K562 (cell line): ENCODE measurements around the gene INO80E. TPM values are rescaled to one million over a fixed set of nuclear protein-coding genes. Genes with fewer than 3 reads are reported as not detected.

Experiments used
- CC2D1A ChIP-seq: fragments of 450-650 bp; IDR thresholded peaks from 2 replicates; pipeline ENCODE4 v1.6.1; 2017; ENCODE audit warnings: mild to moderate bottlenecking
- CEBPG ChIP-seq, 3 experiments: fragments of 200-800 bp in 1 of 3; sonication (Bioruptor generic) in 1 of 3; sonication (generic) in 1 of 3; formaldehyde crosslinking in 1 of 3; IDR thresholded peaks in 2 of 3; conservative IDR thresholded peaks in 1 of 3; 2 replicates each; pipeline versions ENCODE4 v1.6.1 to v1.8.0; 2016 to 2022; ENCODE audit warnings: missing compliant biosample characterization in 2 of 3, missing genetic modification characterization in 2 of 3, mild to moderate bottlenecking in 1 of 3, missing genetic modification reagents in 1 of 3
- CHCHD3 ChIP-seq: fragments of 250-450 bp; sonication (Bioruptor Pico); IDR thresholded peaks from 2 replicates; pipeline ENCODE4 v2.1.2; 2022; ENCODE audit warnings: mild to moderate bottlenecking
- DIDO1 ChIP-seq: fragments of 450-650 bp; IDR thresholded peaks from 2 replicates; pipeline ENCODE4 v1.6.1; 2016; ENCODE audit warnings: low read depth, missing biosample characterization, missing genetic modification characterization
- FUS ChIP-seq: fragments of 200-400 bp; formaldehyde crosslinking; optimal IDR thresholded peaks from 2 replicates; pipeline ENCODE3; 2017; ENCODE audit warnings: low read depth, low read length
- GATAD2B ChIP-seq: fragments of 450-650 bp; IDR thresholded peaks from 2 replicates; pipeline ENCODE4 v1.6.1; 2017; ENCODE audit warnings: mild to moderate bottlenecking, borderline replicate concordance
- L3MBTL2 ChIP-seq: fragments of 450-650 bp; IDR thresholded peaks from 2 replicates; pipeline ENCODE4 v1.6.1; 2016; ENCODE audit warnings: mild to moderate bottlenecking, moderate library complexity
- LCOR ChIP-seq: sonication (generic); formaldehyde crosslinking; IDR thresholded peaks from 2 replicates; pipeline ENCODE4 v1.8.0; 2022; ENCODE audit warnings: mild to moderate bottlenecking, missing genetic modification reagents
- LEF1 ChIP-seq: fragments of 450-650 bp; IDR thresholded peaks from 2 replicates; pipeline ENCODE4 v1.6.1; 2016; ENCODE audit warnings: mild to moderate bottlenecking
- MCM5 ChIP-seq: fragments of 450-650 bp; IDR thresholded peaks from 2 replicates; pipeline ENCODE4 v1.6.1; 2016; ENCODE audit warnings: low read depth
- RB1 ChIP-seq: fragments of 450-650 bp; IDR thresholded peaks from 2 replicates; pipeline ENCODE4 v1.6.1; 2017; ENCODE audit warnings: low read depth, mild to moderate bottlenecking
- RBM22 ChIP-seq: fragments of 200-400 bp; formaldehyde crosslinking; IDR thresholded peaks from 2 replicates; pipeline ENCODE4 v1.6.1; 2018; ENCODE audit warnings: low read length, low read depth; ENCODE audit not compliant: poor library complexity, severe bottlenecking
- ZNF133 ChIP-seq: fragments of 250-450 bp; sonication (Bioruptor Pico); IDR thresholded peaks from 2 replicates; pipeline ENCODE4 v1.4.0; 2020; ENCODE audit warnings: mild to moderate bottlenecking
- ZNF699 ChIP-seq: fragments of 250-450 bp; sonication (Bioruptor Pico); IDR thresholded peaks from 2 replicates; pipeline ENCODE4 v1.8.0; 2021; ENCODE audit warnings: mild to moderate bottlenecking, moderate library complexity; ENCODE audit not compliant: insufficient replicate concordance
- polyA plus RNA-seq, 8 experiments: library from polyadenylated mRNA; depleted of rRNA in 4 of 8; stranded (reverse) in 5 of 8; unstranded in 3 of 8; fragments of >200 nt; fragmentation: Nextera tagmentation in 2 of 8; fragmentation: Illumina TruSeq in 1 of 8; extraction: Ambion mirVana in 2 of 8; extraction: Trizol in 1 of 8; gene quantifications; 2 replicates each; pipeline versions ENCODE4 v1.2.1 to v1.2.3, GENCODE V29; 2011 to 2014; ENCODE audit warnings: inconsistent platforms in 1 of 8, missing spikeins in 1 of 8
- total RNA-seq, 7 experiments: library from RNA; depleted of rRNA in 6 of 7; stranded (reverse); fragments of >200 nt in 6 of 7; fragmentation: Illumina TruSeq in 2 of 7; extraction: Trizol in 2 of 7; gene quantifications; 2 replicates each; pipeline versions ENCODE4 v1.2.1 to v1.2.3, GENCODE V29; 2011 to 2021; ENCODE audit warnings: low replicate concordance in 1 of 7
- TF ChIP-seq, protein P1 (sequence below): fragments of 450-650 bp; IDR thresholded peaks from 2 replicates; pipeline ENCODE4 v1.7.1; 2018; ENCODE audit warnings: mild to moderate bottlenecking, low read depth; ENCODE audit not compliant: partially characterized antibody
- TF ChIP-seq, protein P2 (sequence below): fragments of 450-650 bp; IDR thresholded peaks from 2 replicates; pipeline ENCODE4 v1.6.1; 2017; ENCODE audit warnings: antibody characterized with exemption
- TF ChIP-seq, protein P3 (sequence below): fragments of 150-350 bp; IDR thresholded peaks from 2 replicates; pipeline ENCODE4 v1.6.1; 2014; ENCODE audit warnings: low read depth, mild to moderate bottlenecking, low read length, borderline replicate concordance
- TF ChIP-seq, protein P4 (sequence below): fragments of 200-400 bp; formaldehyde crosslinking; IDR thresholded peaks from 2 replicates; pipeline ENCODE4 v1.6.1; 2017; ENCODE audit warnings: mild to moderate bottlenecking, low read depth, low read length, moderate library complexity

Gene INO80E
- total and polyA plus RNA-seq, 9 of the 15 experiments (the other 6 are each of a cell fraction or from before 2014, with no cell fraction given): 0.31 to 102 (median 49.3) TPM

DNA sequence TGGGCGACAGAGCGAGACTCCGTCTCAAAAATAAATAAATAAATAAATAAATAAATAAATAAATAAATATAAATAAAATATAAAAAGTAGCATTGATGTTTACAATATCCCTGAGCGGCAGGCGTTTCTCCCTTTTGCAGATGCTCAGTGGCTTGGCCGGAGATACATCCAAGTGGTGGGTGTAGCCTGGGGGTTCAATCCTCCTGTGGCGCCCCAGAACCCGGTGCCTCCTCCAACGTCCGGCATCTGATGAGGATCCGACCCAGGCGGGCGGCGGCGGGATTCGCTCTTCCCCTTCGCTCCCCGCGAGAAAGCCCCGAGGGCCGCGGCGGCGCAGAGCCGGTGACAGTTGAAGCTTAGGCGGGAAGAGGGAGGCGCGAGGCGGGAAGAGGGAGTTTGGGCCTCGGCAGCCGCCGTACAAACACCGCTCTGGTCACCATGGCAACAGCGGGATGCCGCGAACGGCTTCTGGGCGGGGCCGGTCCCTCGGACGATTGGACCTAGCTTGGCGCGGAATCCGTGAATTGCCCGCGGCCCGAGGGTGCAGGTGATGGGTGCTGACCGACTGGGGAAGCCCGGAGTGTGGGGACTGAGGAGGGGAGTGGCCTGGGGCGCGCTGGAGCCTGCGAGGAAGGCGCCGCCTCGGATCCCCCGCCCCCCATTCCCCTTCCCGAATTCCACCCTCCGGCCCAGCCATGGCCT is 56.8 kb downstream of the INO80E start (continued):
- no peak; the same call in 1 of the 2 replicates for TF ChIP-seq LEF1
- TF ChIP-seq RB1: peak; percentile 100
- no peak for TF ChIP-seq GATAD2B
- TF ChIP-seq CC2D1A: no peak; the same call in 1 of the 2 replicates
- no peak for TF ChIP-seq ZNF133 (CRISPR knock-in tag)
- TF ChIP-seq MCM5: no peak
- TF ChIP-seq CHCHD3 (CRISPR knock-in tag): no peak
- no peak for TF ChIP-seq CEBPG (CRISPR knock-in tag; IDR thresholded peaks at IDR 0.05)
- TF ChIP-seq CEBPG (tag; conservative IDR thresholded peaks at IDR 0.05 in 1 of 2, IDR thresholded peaks at IDR 0.05 in 1 of 2): no peak
- TF ChIP-seq FUS: no peak
- no peak for TF ChIP-seq ZNF699 (CRISPR knock-in tag)
- TF ChIP-seq, protein P1, sequence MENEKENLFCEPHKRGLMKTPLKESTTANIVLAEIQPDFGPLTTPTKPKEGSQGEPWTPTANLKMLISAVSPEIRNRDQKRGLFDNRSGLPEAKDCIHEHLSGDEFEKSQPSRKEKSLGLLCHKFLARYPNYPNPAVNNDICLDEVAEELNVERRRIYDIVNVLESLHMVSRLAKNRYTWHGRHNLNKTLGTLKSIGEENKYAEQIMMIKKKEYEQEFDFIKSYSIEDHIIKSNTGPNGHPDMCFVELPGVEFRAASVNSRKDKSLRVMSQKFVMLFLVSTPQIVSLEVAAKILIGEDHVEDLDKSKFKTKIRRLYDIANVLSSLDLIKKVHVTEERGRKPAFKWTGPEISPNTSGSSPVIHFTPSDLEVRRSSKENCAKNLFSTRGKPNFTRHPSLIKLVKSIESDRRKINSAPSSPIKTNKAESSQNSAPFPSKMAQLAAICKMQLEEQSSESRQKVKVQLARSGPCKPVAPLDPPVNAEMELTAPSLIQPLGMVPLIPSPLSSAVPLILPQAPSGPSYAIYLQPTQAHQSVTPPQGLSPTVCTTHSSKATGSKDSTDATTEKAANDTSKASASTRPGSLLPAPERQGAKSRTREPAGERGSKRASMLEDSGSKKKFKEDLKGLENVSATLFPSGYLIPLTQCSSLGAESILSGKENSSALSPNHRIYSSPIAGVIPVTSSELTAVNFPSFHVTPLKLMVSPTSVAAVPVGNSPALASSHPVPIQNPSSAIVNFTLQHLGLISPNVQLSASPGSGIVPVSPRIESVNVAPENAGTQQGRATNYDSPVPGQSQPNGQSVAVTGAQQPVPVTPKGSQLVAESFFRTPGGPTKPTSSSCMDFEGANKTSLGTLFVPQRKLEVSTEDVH: peak; percentile 92
- TF ChIP-seq, protein P2, sequence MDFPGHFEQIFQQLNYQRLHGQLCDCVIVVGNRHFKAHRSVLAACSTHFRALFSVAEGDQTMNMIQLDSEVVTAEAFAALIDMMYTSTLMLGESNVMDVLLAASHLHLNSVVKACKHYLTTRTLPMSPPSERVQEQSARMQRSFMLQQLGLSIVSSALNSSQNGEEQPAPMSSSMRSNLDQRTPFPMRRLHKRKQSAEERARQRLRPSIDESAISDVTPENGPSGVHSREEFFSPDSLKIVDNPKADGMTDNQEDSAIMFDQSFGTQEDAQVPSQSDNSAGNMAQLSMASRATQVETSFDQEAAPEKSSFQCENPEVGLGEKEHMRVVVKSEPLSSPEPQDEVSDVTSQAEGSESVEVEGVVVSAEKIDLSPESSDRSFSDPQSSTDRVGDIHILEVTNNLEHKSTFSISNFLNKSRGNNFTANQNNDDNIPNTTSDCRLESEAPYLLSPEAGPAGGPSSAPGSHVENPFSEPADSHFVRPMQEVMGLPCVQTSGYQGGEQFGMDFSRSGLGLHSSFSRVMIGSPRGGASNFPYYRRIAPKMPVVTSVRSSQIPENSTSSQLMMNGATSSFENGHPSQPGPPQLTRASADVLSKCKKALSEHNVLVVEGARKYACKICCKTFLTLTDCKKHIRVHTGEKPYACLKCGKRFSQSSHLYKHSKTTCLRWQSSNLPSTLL: no peak
- TF ChIP-seq DIDO1 (tag): no peak
- TF ChIP-seq RBM22: peak; percentile 94
- TF ChIP-seq, protein P3, sequence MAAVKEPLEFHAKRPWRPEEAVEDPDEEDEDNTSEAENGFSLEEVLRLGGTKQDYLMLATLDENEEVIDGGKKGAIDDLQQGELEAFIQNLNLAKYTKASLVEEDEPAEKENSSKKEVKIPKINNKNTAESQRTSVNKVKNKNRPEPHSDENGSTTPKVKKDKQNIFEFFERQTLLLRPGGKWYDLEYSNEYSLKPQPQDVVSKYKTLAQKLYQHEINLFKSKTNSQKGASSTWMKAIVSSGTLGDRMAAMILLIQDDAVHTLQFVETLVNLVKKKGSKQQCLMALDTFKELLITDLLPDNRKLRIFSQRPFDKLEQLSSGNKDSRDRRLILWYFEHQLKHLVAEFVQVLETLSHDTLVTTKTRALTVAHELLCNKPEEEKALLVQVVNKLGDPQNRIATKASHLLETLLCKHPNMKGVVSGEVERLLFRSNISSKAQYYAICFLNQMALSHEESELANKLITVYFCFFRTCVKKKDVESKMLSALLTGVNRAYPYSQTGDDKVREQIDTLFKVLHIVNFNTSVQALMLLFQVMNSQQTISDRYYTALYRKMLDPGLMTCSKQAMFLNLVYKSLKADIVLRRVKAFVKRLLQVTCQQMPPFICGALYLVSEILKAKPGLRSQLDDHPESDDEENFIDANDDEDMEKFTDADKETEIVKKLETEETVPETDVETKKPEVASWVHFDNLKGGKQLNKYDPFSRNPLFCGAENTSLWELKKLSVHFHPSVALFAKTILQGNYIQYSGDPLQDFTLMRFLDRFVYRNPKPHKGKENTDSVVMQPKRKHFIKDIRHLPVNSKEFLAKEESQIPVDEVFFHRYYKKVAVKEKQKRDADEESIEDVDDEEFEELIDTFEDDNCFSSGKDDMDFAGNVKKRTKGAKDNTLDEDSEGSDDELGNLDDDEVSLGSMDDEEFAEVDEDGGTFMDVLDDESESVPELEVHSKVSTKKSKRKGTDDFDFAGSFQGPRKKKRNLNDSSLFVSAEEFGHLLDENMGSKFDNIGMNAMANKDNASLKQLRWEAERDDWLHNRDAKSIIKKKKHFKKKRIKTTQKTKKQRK: no peak
- TF ChIP-seq, protein P4, sequence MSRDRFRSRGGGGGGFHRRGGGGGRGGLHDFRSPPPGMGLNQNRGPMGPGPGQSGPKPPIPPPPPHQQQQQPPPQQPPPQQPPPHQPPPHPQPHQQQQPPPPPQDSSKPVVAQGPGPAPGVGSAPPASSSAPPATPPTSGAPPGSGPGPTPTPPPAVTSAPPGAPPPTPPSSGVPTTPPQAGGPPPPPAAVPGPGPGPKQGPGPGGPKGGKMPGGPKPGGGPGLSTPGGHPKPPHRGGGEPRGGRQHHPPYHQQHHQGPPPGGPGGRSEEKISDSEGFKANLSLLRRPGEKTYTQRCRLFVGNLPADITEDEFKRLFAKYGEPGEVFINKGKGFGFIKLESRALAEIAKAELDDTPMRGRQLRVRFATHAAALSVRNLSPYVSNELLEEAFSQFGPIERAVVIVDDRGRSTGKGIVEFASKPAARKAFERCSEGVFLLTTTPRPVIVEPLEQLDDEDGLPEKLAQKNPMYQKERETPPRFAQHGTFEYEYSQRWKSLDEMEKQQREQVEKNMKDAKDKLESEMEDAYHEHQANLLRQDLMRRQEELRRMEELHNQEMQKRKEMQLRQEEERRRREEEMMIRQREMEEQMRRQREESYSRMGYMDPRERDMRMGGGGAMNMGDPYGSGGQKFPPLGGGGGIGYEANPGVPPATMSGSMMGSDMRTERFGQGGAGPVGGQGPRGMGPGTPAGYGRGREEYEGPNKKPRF: no peak
- TF ChIP-seq LCOR: peak; percentile 99
- TF ChIP-seq L3MBTL2: peak; percentile 99
